ENCODE data around the gene LRFN2. TPM values are rescaled to one million over a fixed set of nuclear protein-coding genes. Genes with fewer than 3 reads are reported as not detected.

The LRFN2 gene
- total RNA-seq, 1 experiment from 2014 or later, result not detected

DNA sequence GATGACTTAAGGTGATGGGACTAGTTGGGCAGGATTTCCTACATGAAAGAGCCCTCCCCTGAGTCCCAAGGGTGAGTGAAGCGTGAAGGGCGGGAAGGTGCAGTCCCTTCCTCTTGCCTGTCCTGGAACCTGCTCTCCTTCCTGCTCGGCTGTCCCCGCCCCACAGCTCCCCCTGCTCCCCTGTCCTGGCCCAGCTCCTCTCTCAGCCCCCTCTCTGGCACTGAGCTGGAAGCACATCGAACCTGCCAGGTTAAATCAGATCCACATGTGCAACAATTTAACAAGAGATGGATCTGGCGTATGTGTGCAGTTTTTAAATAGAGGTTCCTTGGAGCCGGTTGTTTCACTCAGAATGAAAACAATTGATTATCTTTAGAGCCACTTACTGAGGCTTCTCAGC is 95.0 kb downstream of the LRFN2 start:
- BruUV-seq (replicated peaks), result no TSS peak
- Histone ChIP-seq H3K36me3 (ENCODE audit: control insufficient read depth, insufficient read depth, low read length) (no peaks in the 10 kb centered on the region), H3K4me1 (no peaks in the 10 kb centered on the region), H3K9me3 (no peaks in the 10 kb centered on the region), H3K27me3 (replicated peaks; ENCODE audit: control insufficient read depth, insufficient read depth, low read length) (peaks cover 1% of the 10 kb centered on the region; the same call in 1 of the 2 replicates), H3K4me3 (ENCODE audit: low read depth, low read length) (no peak overlapping the region)
- ChIA-PET POLR2A (no interaction called here), CTCF (no interaction called here)
- TF ChIP-seq, protein P1, sequence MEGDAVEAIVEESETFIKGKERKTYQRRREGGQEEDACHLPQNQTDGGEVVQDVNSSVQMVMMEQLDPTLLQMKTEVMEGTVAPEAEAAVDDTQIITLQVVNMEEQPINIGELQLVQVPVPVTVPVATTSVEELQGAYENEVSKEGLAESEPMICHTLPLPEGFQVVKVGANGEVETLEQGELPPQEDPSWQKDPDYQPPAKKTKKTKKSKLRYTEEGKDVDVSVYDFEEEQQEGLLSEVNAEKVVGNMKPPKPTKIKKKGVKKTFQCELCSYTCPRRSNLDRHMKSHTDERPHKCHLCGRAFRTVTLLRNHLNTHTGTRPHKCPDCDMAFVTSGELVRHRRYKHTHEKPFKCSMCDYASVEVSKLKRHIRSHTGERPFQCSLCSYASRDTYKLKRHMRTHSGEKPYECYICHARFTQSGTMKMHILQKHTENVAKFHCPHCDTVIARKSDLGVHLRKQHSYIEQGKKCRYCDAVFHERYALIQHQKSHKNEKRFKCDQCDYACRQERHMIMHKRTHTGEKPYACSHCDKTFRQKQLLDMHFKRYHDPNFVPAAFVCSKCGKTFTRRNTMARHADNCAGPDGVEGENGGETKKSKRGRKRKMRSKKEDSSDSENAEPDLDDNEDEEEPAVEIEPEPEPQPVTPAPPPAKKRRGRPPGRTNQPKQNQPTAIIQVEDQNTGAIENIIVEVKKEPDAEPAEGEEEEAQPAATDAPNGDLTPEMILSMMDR (IDR thresholded peaks at IDR 0.05; ENCODE audit: insufficient read depth in 1 of 2, low read depth in 1 of 2, low read length in 1 of 2, severe bottlenecking in 1 of 2, unreplicated experiment in 1 of 2), result no peak
- H3K4me1 Mint-ChIP-seq (ENCODE audit: low read depth, unreplicated experiment), result no peaks in the 10 kb centered on the region
- H3K36me3 Mint-ChIP-seq (ENCODE audit: insufficient read depth, unreplicated experiment), result no peaks in the 10 kb centered on the region
- intact Hi-C loops (cut with micrococcal nuclease; ENCODE audit: unreplicated experiment), result no loop called here
- H3K27ac Mint-ChIP-seq (ENCODE audit: unreplicated experiment), result no peak overlapping the region
- H3K27me3 Mint-ChIP-seq (ENCODE audit: insufficient read depth, unreplicated experiment), result peaks cover 10% of the 10 kb centered on the region
- H3K9me3 Mint-ChIP-seq (ENCODE audit: unreplicated experiment), result no peaks in the 10 kb centered on the region
- H3K4me3 Mint-ChIP-seq (ENCODE audit: unreplicated experiment), result no peak overlapping the region
- DNase-seq, result no peak

DNA sequence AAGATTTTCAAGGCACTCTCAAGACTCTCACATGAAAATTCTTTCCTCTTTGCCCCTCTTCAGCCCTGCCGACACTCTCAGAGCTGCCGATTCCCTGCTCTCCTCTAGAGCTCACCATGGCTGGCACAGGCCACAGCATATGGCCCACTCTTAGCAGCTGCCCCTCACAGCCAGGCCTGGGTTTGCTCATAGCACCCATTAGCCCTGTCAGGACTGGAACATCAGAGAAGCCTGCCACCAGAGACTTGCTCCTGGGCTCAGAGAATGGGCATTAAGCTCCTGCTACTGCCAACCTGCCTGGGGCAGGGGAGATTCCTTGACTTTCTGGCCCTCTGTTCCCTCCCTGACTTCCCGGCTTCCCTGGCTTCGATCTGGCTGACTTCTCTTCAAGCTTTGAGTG is 96.7 kb downstream of the LRFN2 start:
- Mint-ChIP-seq H3K9me3 (ENCODE audit: unreplicated experiment) (no peaks in the 10 kb centered on the region), H3K27ac (ENCODE audit: unreplicated experiment) (no peak overlapping the region), H3K4me1 (ENCODE audit: low read depth, unreplicated experiment) (no peaks in the 10 kb centered on the region), H3K4me3 (ENCODE audit: unreplicated experiment) (no peak overlapping the region), H3K27me3 (ENCODE audit: insufficient read depth, unreplicated experiment) (peaks cover 22% of the 10 kb centered on the region), H3K36me3 (ENCODE audit: insufficient read depth, unreplicated experiment) (no peaks in the 10 kb centered on the region)
- Histone ChIP-seq H3K4me1 (no peaks in the 10 kb centered on the region), H3K36me3 (ENCODE audit: control insufficient read depth, insufficient read depth, low read length) (no peaks in the 10 kb centered on the region), H3K9me3 (no peaks in the 10 kb centered on the region), H3K27me3 (replicated peaks; ENCODE audit: control insufficient read depth, insufficient read depth, low read length) (peaks cover 1% of the 10 kb centered on the region; the same call in 1 of the 2 replicates), H3K4me3 (ENCODE audit: low read depth, low read length) (no peak overlapping the region)
- DNase-seq, result no peak
- intact Hi-C loops (cut with micrococcal nuclease; ENCODE audit: unreplicated experiment), result no loop called here
- BruUV-seq (replicated peaks), result no TSS peak
- TF ChIP-seq, protein P1 (IDR thresholded peaks at IDR 0.05; ENCODE audit: insufficient read depth in 1 of 2, low read depth in 1 of 2, low read length in 1 of 2, severe bottlenecking in 1 of 2, unreplicated experiment in 1 of 2), result no peak
- CTCF ChIA-PET, result no interaction called here
- POLR2A ChIA-PET, result no interaction called here

DNA sequence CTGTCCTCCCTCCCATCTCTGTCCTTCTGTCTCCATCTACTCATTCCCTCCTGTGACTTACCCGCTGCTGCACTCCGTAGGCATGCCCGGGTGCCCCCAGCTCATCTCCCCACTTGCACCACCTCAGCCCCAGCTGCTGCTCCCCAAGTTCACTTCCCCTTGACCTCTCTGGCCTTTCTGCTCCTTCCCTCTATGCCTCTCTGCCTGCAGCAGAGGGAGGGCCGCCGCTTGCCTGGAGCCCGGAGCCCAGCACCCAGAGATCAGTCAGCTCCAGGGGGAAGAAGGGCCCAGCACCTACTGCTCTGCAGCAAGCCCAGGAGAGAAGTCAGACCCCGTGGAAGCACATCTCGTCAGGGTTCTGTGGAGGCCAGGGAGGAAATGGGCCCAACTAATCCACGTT is 97.4 kb downstream of the LRFN2 start:
- Histone ChIP-seq H3K36me3 (ENCODE audit: control insufficient read depth, insufficient read depth, low read length) (no peaks in the 10 kb centered on the region), H3K4me3 (ENCODE audit: low read depth, low read length) (no peak overlapping the region), H3K9me3 (no peaks in the 10 kb centered on the region), H3K4me1 (no peaks in the 10 kb centered on the region), H3K27me3 (replicated peaks; ENCODE audit: control insufficient read depth, insufficient read depth, low read length) (peaks cover 1% of the 10 kb centered on the region; the same call in 1 of the 2 replicates)
- Mint-ChIP-seq H3K4me3 (ENCODE audit: unreplicated experiment) (no peak overlapping the region), H3K36me3 (ENCODE audit: insufficient read depth, unreplicated experiment) (no peaks in the 10 kb centered on the region), H3K4me1 (ENCODE audit: low read depth, unreplicated experiment) (no peaks in the 10 kb centered on the region), H3K27ac (ENCODE audit: unreplicated experiment) (no peak overlapping the region), H3K9me3 (ENCODE audit: unreplicated experiment) (no peaks in the 10 kb centered on the region), H3K27me3 (ENCODE audit: insufficient read depth, unreplicated experiment) (peaks cover 23% of the 10 kb centered on the region)
- ChIA-PET POLR2A (no interaction called here), CTCF (no interaction called here)
- no TSS peak for BruUV-seq (replicated peaks)
- DNase-seq, result no peak
- TF ChIP-seq, protein P1 (IDR thresholded peaks at IDR 0.05; ENCODE audit: insufficient read depth in 1 of 2, low read depth in 1 of 2, low read length in 1 of 2, severe bottlenecking in 1 of 2, unreplicated experiment in 1 of 2), result no peak
- intact Hi-C loops (cut with micrococcal nuclease; ENCODE audit: unreplicated experiment), result no loop called here

All from Caco-2 (cell line).